Pancreas (tissue), 10 donors: ENCODE measurements around the gene IGSF1. TPM values are rescaled to one million over a fixed set of nuclear protein-coding genes. Genes with fewer than 3 reads are reported as not detected.
"Not testable (repeated sequence)": the region's sequence is repeated elsewhere in the genome, so short reads cannot be mapped to it uniquely, and the experiment has no call there.

Experiments
- ATAC-seq, 4 donors: fragments of 200-7000 bp; cut with Tn5 transposase; one replicate each; pipeline versions ENCODE4 v1.8.0 to v1.9.1; 2020; ENCODE audit warnings: mild to moderate bottlenecking in 4 of 4, moderate library complexity in 4 of 4
- DNase-seq, 6 donors: peaks; one replicate each; pipeline ENCODE4 v3.0.0-alpha.2; 2020
- FAIRE-seq: peaks from 2 replicates; lab custom pipeline; 2012; peaks lifted over from hg19 to GRCh38; lab: Jason Lieb, UNC
- H3K27ac ChIP-seq, 4 donors: fragments of 200-600 bp; sonication (generic); 1 replicate in 3 of 4; 2 replicates in 1 of 4; pipeline versions ENCODE4 v1.5.0 to v1.8.0; 2020
- H3K27me3 ChIP-seq, 4 donors: fragments of 200-600 bp; one replicate each; pipeline ENCODE4 v1.8.0; 2021
- H3K36me3 ChIP-seq, 3 donors: fragments of 200-600 bp; sonication (generic) in 1 of 3; one replicate each; pipeline versions ENCODE4 v1.5.0 to v1.8.0; 2020 to 2021
- H3K4me1 ChIP-seq, 3 donors: fragments of 200-600 bp; one replicate each; pipeline ENCODE4 v1.8.0; 2021
- H3K4me3 ChIP-seq, 4 donors: fragments of 200-600 bp; sonication (generic) in 2 of 4; one replicate each; pipeline versions ENCODE4 v1.5.0 to v1.8.0; 2020 to 2021
- H3K9me3 ChIP-seq, 4 donors: fragments of 200-600 bp; one replicate each; pipeline ENCODE4 v1.8.0; 2021
- CTCF ChIP-seq, 4 donors: fragments of 200-600 bp; sonication (generic) in 3 of 4; IDR thresholded peaks; one replicate each; pipeline versions ENCODE4 v1.5.0 to v1.8.0; 2021; ENCODE audit warnings: antibody characterized with exemption in 4 of 4
- WGBS, 2 donors: extraction: QIAGEN DNeasy Blood & Tissue Kit; methylation state at CpG; one replicate each; pipeline ENCODE4 v1.1.7; 2013; 5-methylcytosine and 5-hydroxymethylcytosine counted together
- intact Hi-C, 3 donors: fragments of 100-400 bp; cut with DNase I; formaldehyde crosslinking; loops; one replicate each; pipeline versions ENCODE4 v1.11.1 to v1.14.2; 2022
- polyA plus RNA-seq, 2 donors: library from polyadenylated mRNA; stranded (reverse); fragments of 200-250 nt; gene quantifications; one replicate each; pipeline ENCODE4 v1.2.3, GENCODE V29; 2013
- total RNA-seq, 6 donors: library from RNA; stranded (reverse); fragmentation: NEBNext Ultra II Directional in 4 of 6; extraction: Animal tissue kit (Norgen Biotek cat#: 25700) in 4 of 6; gene quantifications; one replicate each; pipeline versions ENCODE4 v1.2.1 to v1.2.4, GENCODE V29; 2021 to 2023
- donor health status: healthy with polysubstance abuse.
- donor health status: DM: no; HTN: no; CAD: no; lungs with moderate emphysema.
- donor health status: DM: no; HTN: no; CAD: no.
- donor health status: control.
- donor health status: control.
- donor health status: Bipolar disorder and iron deficiency.
- donor health status: DM: yes; HTN: yes; CAD: no.
- donor health status: DM: no; HTN: no; CAD: no.
- donor health status: DM: no; HTN: no; CAD: no.
- donor health status: DM: yes; HTN: yes; CAD: no.

Gene IGSF1
- total and polyA plus RNA-seq, 8 donors, result 0.38 to 2.0 (median 1.2) TPM

GRCh38 chrX:131264053-131264452 lies 25.1 kb downstream of the IGSF1 start:
- no peak for TF ChIP-seq CTCF (IDR thresholded peaks at IDR 0.05)
- WGBS, 2 donors, result 34 to 41% methylated on average over 2 of the region's 2 CpGs
- Histone ChIP-seq H3K27me3 (peaks cover 0 to 4% (median 0%) of the 10 kb centered on the region in 4 donors), H3K4me3 (no peak overlapping the region), H3K36me3 (no peaks in the 10 kb centered on the region), H3K4me1 (peaks cover 0 to 6% (median 5%) of the 10 kb centered on the region in 3 donors), H3K9me3 (no peaks in the 10 kb centered on the region), H3K27ac (peak overlapping the region in 1 of 4 donors; percentile 9)
- intact Hi-C loops, result no loop called here
- no peak for ATAC-seq
- no peak for DNase-seq
- FAIRE-seq, result no peak

GRCh38 chrX:131262738-131263679 lies 26.1 kb downstream of the IGSF1 start:
- intact Hi-C loops, result no loop called here
- peak; percentile 75 for FAIRE-seq
- TF ChIP-seq CTCF (IDR thresholded peaks at IDR 0.05), result peak; percentile 12 to 31 (median 22)
- H3K4me1 ChIP-seq, result peaks cover 0 to 6% (median 5%) of the 10 kb centered on the region in 3 donors
- H3K9me3 ChIP-seq, result no peaks in the 10 kb centered on the region
- peak; percentile 38 to 78 (median 56) for DNase-seq
- ATAC-seq, result peak; percentile 81 to 87 (median 84)
- peaks cover 0 to 6% (median 0%) of the 10 kb centered on the region in 4 donors for H3K27me3 ChIP-seq
- H3K4me3 ChIP-seq, result no peak overlapping the region
- no peaks in the 10 kb centered on the region for H3K36me3 ChIP-seq
- H3K27ac ChIP-seq, result peak overlapping the region in 1 of 4 donors; percentile 9
- WGBS, 2 donors, result 33 to 34% methylated on average over 13 of the region's 13 CpGs

- peak in 2 of 6 donors; percentile 46 to 69 for DNase-seq
- intact Hi-C loops, result no loop called here
Observed at GRCh38 chrX:131262200-131262599, 26.9 kb downstream of the IGSF1 start.

GRCh38 chrX:131257367-131257766 lies 31.7 kb downstream of the IGSF1 start:
- ATAC-seq, result peak in 3 of 4 donors; percentile 38 to 71 (median 43)
- Histone ChIP-seq H3K27ac (no peak overlapping the region), H3K36me3 (no peaks in the 10 kb centered on the region), H3K9me3 (peaks cover 0 to 4% (median 0%) of the 10 kb centered on the region in 4 donors), H3K4me3 (no peak overlapping the region), H3K27me3 (peaks cover 0 to 6% (median 0%) of the 10 kb centered on the region in 4 donors), H3K4me1 (no peaks in the 10 kb centered on the region)
- intact Hi-C loops, result no loop called here
- no peak for DNase-seq
- no peak for FAIRE-seq
- no peak for TF ChIP-seq CTCF (IDR thresholded peaks at IDR 0.05)

More at GRCh38 chrX:131262200-131262599, 26.9 kb downstream of the IGSF1 start:
- H3K9me3 ChIP-seq, result no peaks in the 10 kb centered on the region
- no peak overlapping the region for H3K27ac ChIP-seq
- peak; percentile 45 to 64 (median 56) for ATAC-seq
- H3K4me1 ChIP-seq, result peaks cover 0 to 6% (median 5%) of the 10 kb centered on the region in 3 donors
- no peaks in the 10 kb centered on the region for H3K36me3 ChIP-seq
- peaks cover 0 to 6% (median 0%) of the 10 kb centered on the region in 4 donors for H3K27me3 ChIP-seq
- no peak for TF ChIP-seq CTCF (IDR thresholded peaks at IDR 0.05)
- H3K4me3 ChIP-seq, result no peak overlapping the region
- no peak for FAIRE-seq

- DNase-seq, H3K9me3 ChIP-seq, H3K27ac ChIP-seq, ATAC-seq, H3K27me3 ChIP-seq, H3K4me3 ChIP-seq, H3K4me1 ChIP-seq, intact Hi-C loops, H3K36me3 ChIP-seq, FAIRE-seq: not testable (repeated sequence)
- WGBS, 2 donors, result 75% methylated on average over 19 to 26 of the region's 36 CpGs
Observed at GRCh38 chrX:131250984-131251738, 37.9 kb downstream of the IGSF1 start.
